ENCODE results near the gene RPUSD1. TPM values are rescaled to one million over a fixed set of nuclear protein-coding genes. Genes with fewer than 3 reads are reported as not detected.

The RPUSD1 gene
- total and polyA plus RNA-seq, 2 donors (not counting 1 experiment from before 2014, with no cell fraction given) = 34.7 to 46.1 TPM

GRCh38 chr16:778447-778846, 9.7 kb downstream of the RPUSD1 start:
- WGBS (ENCODE audit: insufficient coverage) = 97% methylated on average over 10 of the region's 11 CpGs
- no peak overlapping the region for H3K27ac Mint-ChIP-seq
- intact Hi-C loops (cut with micrococcal nuclease) = no loop called here

GRCh38 chr16:777826-778225, 10.4 kb downstream of the RPUSD1 start:
- H3K9ac ChIP-seq (ENCODE audit: low read length) = no peak overlapping the region
- H2AFZ ChIP-seq (ENCODE audit: insufficient read depth, low read depth, low read length, poor library complexity, severe bottlenecking) = no peak overlapping the region
- DNase-seq (no peak), ATAC-seq (ENCODE audit: low read depth) (no peak)
- no peaks in the 10 kb centered on the region for H3K9me3 ChIP-seq (ENCODE audit: control extremely low read depth in 1 of 3, control insufficient read depth in 2 of 3, insufficient read depth in 1 of 3, low read length in 2 of 3)
- peaks cover 4% of the 10 kb centered on the region for H3K27me3 Mint-ChIP-seq
- peaks cover 0 to 23% (median 5%) of the 10 kb centered on the region in 4 experiments for H3K27me3 ChIP-seq (replicated peaks in 1 of 4; ENCODE audit: control extremely low read depth in 1 of 4, control insufficient read depth in 3 of 4, insufficient read depth in 4 of 4, low read length in 3 of 4)
- TF ChIP-seq EZH2 (IDR thresholded peaks at IDR 0.05; ENCODE audit: borderline replicate concordance, insufficient read depth, low read depth, low read length, poor library complexity, severe bottlenecking) (no peak), CTCF (IDR thresholded peaks at IDR 0.05) (no peak)
- intact Hi-C loops (cut with micrococcal nuclease) = no loop called here
- H3K27ac ChIP-seq (ENCODE audit: low read length in 2 of 2) = no peak overlapping the region
- no peaks in the 10 kb centered on the region for H3K9me3 Mint-ChIP-seq (ENCODE audit: insufficient read depth)
- WGBS (ENCODE audit: insufficient coverage) = 20% methylated on average over 11 of the region's 16 CpGs
- H3K27ac Mint-ChIP-seq = no peak overlapping the region
- no peaks in the 10 kb centered on the region for H3K36me3 ChIP-seq (replicated peaks in 1 of 2; ENCODE audit: control extremely low read depth in 1 of 2, control insufficient read depth in 1 of 2, extremely low read depth in 1 of 2, insufficient read depth in 2 of 2, low read length in 1 of 2)
- no peaks in the 10 kb centered on the region for H4K20me1 ChIP-seq (ENCODE audit: control insufficient read depth, insufficient read depth, low read length, poor library complexity, severe bottlenecking)
- no peak overlapping the region for H3K4me2 ChIP-seq (replicated peaks; ENCODE audit: low read depth, low read length, poor library complexity, severe bottlenecking)
- no peaks in the 10 kb centered on the region for H3K79me2 ChIP-seq (ENCODE audit: control insufficient read depth, insufficient read depth, low read length)
- no peak overlapping the region for H3K4me3 Mint-ChIP-seq
- H3K4me1 Mint-ChIP-seq = no peaks in the 10 kb centered on the region
- POLR2A ChIA-PET = no interaction called here
- CTCF ChIA-PET = no interaction called here
- no peak overlapping the region for H3K4me3 ChIP-seq (ENCODE audit: control extremely low read depth in 1 of 5, extremely low read depth in 1 of 5, insufficient read depth in 1 of 5, low read depth in 2 of 5, low read length in 4 of 5)
- H3K4me1 ChIP-seq (ENCODE audit: control insufficient read depth in 2 of 2, insufficient read depth in 2 of 2, low read length in 2 of 2) = no peaks in the 10 kb centered on the region

More at GRCh38 chr16:778447-778846, 9.7 kb downstream of the RPUSD1 start:
- Histone ChIP-seq H3K27me3 (replicated peaks in 1 of 4; ENCODE audit: control extremely low read depth in 1 of 4, control insufficient read depth in 3 of 4, insufficient read depth in 4 of 4, low read length in 3 of 4) (peaks cover 0 to 28% (median 5%) of the 10 kb centered on the region in 4 experiments), H3K4me1 (ENCODE audit: control insufficient read depth in 2 of 2, insufficient read depth in 2 of 2, low read length in 2 of 2) (no peaks in the 10 kb centered on the region), H3K4me2 (replicated peaks; ENCODE audit: low read depth, low read length, poor library complexity, severe bottlenecking) (no peak overlapping the region), H3K9me3 (ENCODE audit: control extremely low read depth in 1 of 3, control insufficient read depth in 2 of 3, insufficient read depth in 1 of 3, low read length in 2 of 3) (no peaks in the 10 kb centered on the region), H3K79me2 (ENCODE audit: control insufficient read depth, insufficient read depth, low read length) (no peaks in the 10 kb centered on the region), H3K27ac (ENCODE audit: low read length in 2 of 2) (no peak overlapping the region), H3K36me3 (replicated peaks in 1 of 2; ENCODE audit: control extremely low read depth in 1 of 2, control insufficient read depth in 1 of 2, extremely low read depth in 1 of 2, insufficient read depth in 2 of 2, low read length in 1 of 2) (no peaks in the 10 kb centered on the region), H2AFZ (ENCODE audit: insufficient read depth, low read depth, low read length, poor library complexity, severe bottlenecking) (no peak overlapping the region), H3K4me3 (ENCODE audit: control extremely low read depth in 1 of 5, extremely low read depth in 1 of 5, insufficient read depth in 1 of 5, low read depth in 2 of 5, low read length in 4 of 5) (no peak overlapping the region), H3K9ac (ENCODE audit: low read length) (no peak overlapping the region), H4K20me1 (ENCODE audit: control insufficient read depth, insufficient read depth, low read length, poor library complexity, severe bottlenecking) (no peaks in the 10 kb centered on the region)
- no peaks in the 10 kb centered on the region for H3K9me3 Mint-ChIP-seq (ENCODE audit: insufficient read depth)
- CTCF ChIA-PET = no interaction called here
- POLR2A ChIA-PET = no interaction called here
- no peaks in the 10 kb centered on the region for H3K4me1 Mint-ChIP-seq
- ATAC-seq (ENCODE audit: low read depth) (no peak), DNase-seq (no peak)
- TF ChIP-seq CTCF (IDR thresholded peaks at IDR 0.05) = no peak
- TF ChIP-seq EZH2 (IDR thresholded peaks at IDR 0.05; ENCODE audit: borderline replicate concordance, insufficient read depth, low read depth, low read length, poor library complexity, severe bottlenecking) = no peak
- peaks cover 4% of the 10 kb centered on the region for H3K27me3 Mint-ChIP-seq
- H3K4me3 Mint-ChIP-seq = no peak overlapping the region
